ENCODE results near the gene PTPRH. TPM values are rescaled to one million over a fixed set of nuclear protein-coding genes. Genes with fewer than 3 reads are reported as not detected.

PTPRH gene, protein sequence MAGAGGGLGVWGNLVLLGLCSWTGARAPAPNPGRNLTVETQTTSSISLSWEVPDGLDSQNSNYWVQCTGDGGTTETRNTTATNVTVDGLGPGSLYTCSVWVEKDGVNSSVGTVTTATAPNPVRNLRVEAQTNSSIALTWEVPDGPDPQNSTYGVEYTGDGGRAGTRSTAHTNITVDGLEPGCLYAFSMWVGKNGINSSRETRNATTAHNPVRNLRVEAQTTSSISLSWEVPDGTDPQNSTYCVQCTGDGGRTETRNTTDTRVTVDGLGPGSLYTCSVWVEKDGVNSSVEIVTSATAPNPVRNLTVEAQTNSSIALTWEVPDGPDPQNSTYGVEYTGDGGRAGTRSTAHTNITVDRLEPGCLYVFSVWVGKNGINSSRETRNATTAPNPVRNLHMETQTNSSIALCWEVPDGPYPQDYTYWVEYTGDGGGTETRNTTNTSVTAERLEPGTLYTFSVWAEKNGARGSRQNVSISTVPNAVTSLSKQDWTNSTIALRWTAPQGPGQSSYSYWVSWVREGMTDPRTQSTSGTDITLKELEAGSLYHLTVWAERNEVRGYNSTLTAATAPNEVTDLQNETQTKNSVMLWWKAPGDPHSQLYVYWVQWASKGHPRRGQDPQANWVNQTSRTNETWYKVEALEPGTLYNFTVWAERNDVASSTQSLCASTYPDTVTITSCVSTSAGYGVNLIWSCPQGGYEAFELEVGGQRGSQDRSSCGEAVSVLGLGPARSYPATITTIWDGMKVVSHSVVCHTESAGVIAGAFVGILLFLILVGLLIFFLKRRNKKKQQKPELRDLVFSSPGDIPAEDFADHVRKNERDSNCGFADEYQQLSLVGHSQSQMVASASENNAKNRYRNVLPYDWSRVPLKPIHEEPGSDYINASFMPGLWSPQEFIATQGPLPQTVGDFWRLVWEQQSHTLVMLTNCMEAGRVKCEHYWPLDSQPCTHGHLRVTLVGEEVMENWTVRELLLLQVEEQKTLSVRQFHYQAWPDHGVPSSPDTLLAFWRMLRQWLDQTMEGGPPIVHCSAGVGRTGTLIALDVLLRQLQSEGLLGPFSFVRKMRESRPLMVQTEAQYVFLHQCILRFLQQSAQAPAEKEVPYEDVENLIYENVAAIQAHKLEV
- 0.86 and 1.1 TPM in 2 replicates for polyA plus RNA-seq (2012; rRNA removed)
- polyA plus RNA-seq (2012; cell fraction: cytosol; rRNA removed): 0.21 and 0.84 TPM in 2 replicates
- 1.5 and 1.9 TPM in 2 replicates for polyA plus RNA-seq (2012; cell fraction: nucleus; rRNA removed)

DNA sequence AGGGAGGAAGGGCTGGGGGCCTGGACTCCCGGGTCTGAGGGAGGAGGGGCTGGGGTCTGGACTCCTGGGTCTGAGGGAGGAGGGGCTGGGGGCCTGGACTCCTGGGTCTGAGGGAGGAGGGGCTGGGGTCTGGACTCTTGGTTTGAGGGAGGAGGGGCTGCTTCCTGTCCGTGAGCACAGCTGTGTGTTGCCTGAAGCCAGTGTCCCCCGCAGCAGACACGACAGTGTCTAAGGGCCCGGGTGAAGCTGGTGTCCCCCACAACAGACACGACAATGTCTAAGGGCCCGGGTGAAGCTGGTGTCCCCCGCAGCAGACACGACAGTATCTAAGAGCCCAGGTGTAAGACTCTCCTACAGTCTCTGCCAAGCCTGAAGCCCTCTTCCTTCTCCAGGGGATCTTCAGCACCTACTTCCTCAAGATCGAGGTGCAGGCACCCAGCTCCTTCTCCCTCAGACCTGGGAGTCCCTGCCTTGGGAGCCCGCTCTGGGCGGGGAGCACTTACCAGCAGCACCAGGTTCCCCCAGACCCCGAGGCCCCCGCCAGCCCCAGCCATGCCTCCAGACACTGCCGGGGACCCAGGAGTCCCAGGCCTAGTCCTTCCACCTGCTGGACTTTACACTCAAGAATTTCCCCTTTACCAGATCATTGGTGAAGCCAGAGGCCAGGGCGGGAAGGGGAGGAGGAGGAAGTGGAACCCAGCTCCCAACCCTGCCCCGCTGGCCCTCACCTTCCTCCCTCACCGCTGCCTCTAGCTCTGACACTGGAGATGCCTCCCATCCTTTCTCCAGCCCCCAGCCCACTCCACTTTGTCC, at the start of gene PTPRH:
PTPRH (minus strand) TSS at position 622 of the 813 bp plus-strand sequence; CDS start at position 554, 68 bp downstream.
- Histone ChIP-seq H3K4me2 (peak within 1 kb of the TSS; percentile 38), H3K9me2 (no peaks in the 10 kb centered on the region), H3K79me2 (ENCODE audit: insufficient read depth) (no peaks in the 10 kb centered on the region), H3K9ac (no peak within 1 kb of the TSS), H3K4me3 (ENCODE audit: low read depth in 2 of 2, low read length in 1 of 2) (no peak within 1 kb of the TSS), H2AFZ (ENCODE audit: low read depth) (no peak within 1 kb of the TSS), H3K36me3 (replicated peaks in 1 of 2; ENCODE audit: control insufficient read depth in 1 of 2, insufficient read depth in 2 of 2, low read length in 1 of 2) (no peaks in the 10 kb centered on the region), H3F3A (replicated peaks; ENCODE audit: insufficient read depth) (peaks cover 19% of the 10 kb centered on the region), H4K20me1 (ENCODE audit: insufficient read depth) (peaks cover 5% of the 10 kb centered on the region; the same call in 1 of the 2 replicates), H3K27me3 (ENCODE audit: insufficient read depth) (no peaks in the 10 kb centered on the region), H3K9me3 (no peaks in the 10 kb centered on the region), H3K27ac (ENCODE audit: low read depth in 2 of 2, low read length in 1 of 2) (peak within 1 kb of the TSS; percentile 23 to 63; a peak in 3 of 4 replicates), H3K4me1 (ENCODE audit: control insufficient read depth in 1 of 2, insufficient read depth in 2 of 2, low read depth in 1 of 2, low read length in 1 of 2) (peaks cover 20 to 23% of the 10 kb centered on the region in 2 experiments; a peak in 3 of 4 replicates)
- ChIA-PET CTCF (interaction anchor here (1.3 kb wide), 1 partner anchor 68 kb away, joined by 3 read pairs; no protein-coding TSS in a partner anchor), POLR2A (interaction anchor here (0.9 kb wide), 1 partner anchor 18 kb away, joined by 3 read pairs; no protein-coding TSS in a partner anchor)
- no peak for DNase-seq
- 79% methylated on average over 11 of the region's 18 CpGs for WGBS (ENCODE audit: low lambda C conversion rate)
- TF ChIP-seq NFIC (IDR thresholded peaks at IDR 0.05; ENCODE audit: borderline replicate concordance) (no peak), FOSL2 (IDR thresholded peaks at IDR 0.05; ENCODE audit: borderline replicate concordance, low read depth) (no peak), TCF12 (IDR thresholded peaks at IDR 0.05) (no peak), FOXJ3 (CRISPR knock-in tag; IDR thresholded peaks at IDR 0.05) (no peak), EZH2phosphoT487 (IDR thresholded peaks at IDR 0.05; ENCODE audit: borderline replicate concordance, low read depth) (no peak), RAD21 (IDR thresholded peaks at IDR 0.05; ENCODE audit: low read length) (no peak), RCOR1 (IDR thresholded peaks at IDR 0.05; ENCODE audit: low read length) (no peak), POLR2AphosphoS5 (IDR thresholded peaks at IDR 0.05; ENCODE audit: low read depth, low read length) (no peak), TAF1 (IDR thresholded peaks at IDR 0.05; ENCODE audit: borderline replicate concordance, low read depth, low read length) (no peak), MEF2A (IDR thresholded peaks at IDR 0.05; ENCODE audit: borderline replicate concordance, low read depth) (no peak), JUND (IDR thresholded peaks at IDR 0.05) (no peak), TEAD4 (IDR thresholded peaks at IDR 0.05; ENCODE audit: borderline replicate concordance, insufficient read depth) (no peak)
- TF ChIP-seq, protein P1, sequence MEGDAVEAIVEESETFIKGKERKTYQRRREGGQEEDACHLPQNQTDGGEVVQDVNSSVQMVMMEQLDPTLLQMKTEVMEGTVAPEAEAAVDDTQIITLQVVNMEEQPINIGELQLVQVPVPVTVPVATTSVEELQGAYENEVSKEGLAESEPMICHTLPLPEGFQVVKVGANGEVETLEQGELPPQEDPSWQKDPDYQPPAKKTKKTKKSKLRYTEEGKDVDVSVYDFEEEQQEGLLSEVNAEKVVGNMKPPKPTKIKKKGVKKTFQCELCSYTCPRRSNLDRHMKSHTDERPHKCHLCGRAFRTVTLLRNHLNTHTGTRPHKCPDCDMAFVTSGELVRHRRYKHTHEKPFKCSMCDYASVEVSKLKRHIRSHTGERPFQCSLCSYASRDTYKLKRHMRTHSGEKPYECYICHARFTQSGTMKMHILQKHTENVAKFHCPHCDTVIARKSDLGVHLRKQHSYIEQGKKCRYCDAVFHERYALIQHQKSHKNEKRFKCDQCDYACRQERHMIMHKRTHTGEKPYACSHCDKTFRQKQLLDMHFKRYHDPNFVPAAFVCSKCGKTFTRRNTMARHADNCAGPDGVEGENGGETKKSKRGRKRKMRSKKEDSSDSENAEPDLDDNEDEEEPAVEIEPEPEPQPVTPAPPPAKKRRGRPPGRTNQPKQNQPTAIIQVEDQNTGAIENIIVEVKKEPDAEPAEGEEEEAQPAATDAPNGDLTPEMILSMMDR (IDR thresholded peaks at IDR 0.05): no peak
- TF ChIP-seq, protein P2, sequence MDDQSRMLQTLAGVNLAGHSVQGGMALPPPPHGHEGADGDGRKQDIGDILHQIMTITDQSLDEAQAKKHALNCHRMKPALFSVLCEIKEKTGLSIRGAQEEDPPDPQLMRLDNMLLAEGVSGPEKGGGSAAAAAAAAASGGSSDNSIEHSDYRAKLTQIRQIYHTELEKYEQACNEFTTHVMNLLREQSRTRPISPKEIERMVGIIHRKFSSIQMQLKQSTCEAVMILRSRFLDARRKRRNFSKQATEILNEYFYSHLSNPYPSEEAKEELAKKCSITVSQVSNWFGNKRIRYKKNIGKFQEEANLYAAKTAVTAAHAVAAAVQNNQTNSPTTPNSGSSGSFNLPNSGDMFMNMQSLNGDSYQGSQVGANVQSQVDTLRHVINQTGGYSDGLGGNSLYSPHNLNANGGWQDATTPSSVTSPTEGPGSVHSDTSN (IDR thresholded peaks at IDR 0.05): no peak
- TF ChIP-seq, protein P3, sequence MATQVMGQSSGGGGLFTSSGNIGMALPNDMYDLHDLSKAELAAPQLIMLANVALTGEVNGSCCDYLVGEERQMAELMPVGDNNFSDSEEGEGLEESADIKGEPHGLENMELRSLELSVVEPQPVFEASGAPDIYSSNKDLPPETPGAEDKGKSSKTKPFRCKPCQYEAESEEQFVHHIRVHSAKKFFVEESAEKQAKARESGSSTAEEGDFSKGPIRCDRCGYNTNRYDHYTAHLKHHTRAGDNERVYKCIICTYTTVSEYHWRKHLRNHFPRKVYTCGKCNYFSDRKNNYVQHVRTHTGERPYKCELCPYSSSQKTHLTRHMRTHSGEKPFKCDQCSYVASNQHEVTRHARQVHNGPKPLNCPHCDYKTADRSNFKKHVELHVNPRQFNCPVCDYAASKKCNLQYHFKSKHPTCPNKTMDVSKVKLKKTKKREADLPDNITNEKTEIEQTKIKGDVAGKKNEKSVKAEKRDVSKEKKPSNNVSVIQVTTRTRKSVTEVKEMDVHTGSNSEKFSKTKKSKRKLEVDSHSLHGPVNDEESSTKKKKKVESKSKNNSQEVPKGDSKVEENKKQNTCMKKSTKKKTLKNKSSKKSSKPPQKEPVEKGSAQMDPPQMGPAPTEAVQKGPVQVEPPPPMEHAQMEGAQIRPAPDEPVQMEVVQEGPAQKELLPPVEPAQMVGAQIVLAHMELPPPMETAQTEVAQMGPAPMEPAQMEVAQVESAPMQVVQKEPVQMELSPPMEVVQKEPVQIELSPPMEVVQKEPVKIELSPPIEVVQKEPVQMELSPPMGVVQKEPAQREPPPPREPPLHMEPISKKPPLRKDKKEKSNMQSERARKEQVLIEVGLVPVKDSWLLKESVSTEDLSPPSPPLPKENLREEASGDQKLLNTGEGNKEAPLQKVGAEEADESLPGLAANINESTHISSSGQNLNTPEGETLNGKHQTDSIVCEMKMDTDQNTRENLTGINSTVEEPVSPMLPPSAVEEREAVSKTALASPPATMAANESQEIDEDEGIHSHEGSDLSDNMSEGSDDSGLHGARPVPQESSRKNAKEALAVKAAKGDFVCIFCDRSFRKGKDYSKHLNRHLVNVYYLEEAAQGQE (IDR thresholded peaks at IDR 0.05; ENCODE audit: low read depth, low read length): no peak
- TF ChIP-seq, protein P4, sequence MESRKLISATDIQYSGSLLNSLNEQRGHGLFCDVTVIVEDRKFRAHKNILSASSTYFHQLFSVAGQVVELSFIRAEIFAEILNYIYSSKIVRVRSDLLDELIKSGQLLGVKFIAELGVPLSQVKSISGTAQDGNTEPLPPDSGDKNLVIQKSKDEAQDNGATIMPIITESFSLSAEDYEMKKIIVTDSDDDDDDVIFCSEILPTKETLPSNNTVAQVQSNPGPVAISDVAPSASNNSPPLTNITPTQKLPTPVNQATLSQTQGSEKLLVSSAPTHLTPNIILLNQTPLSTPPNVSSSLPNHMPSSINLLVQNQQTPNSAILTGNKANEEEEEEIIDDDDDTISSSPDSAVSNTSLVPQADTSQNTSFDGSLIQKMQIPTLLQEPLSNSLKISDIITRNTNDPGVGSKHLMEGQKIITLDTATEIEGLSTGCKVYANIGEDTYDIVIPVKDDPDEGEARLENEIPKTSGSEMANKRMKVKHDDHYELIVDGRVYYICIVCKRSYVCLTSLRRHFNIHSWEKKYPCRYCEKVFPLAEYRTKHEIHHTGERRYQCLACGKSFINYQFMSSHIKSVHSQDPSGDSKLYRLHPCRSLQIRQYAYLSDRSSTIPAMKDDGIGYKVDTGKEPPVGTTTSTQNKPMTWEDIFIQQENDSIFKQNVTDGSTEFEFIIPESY (IDR thresholded peaks at IDR 0.05; ENCODE audit: borderline replicate concordance, low read depth): no peak
- TF ChIP-seq, protein P5, sequence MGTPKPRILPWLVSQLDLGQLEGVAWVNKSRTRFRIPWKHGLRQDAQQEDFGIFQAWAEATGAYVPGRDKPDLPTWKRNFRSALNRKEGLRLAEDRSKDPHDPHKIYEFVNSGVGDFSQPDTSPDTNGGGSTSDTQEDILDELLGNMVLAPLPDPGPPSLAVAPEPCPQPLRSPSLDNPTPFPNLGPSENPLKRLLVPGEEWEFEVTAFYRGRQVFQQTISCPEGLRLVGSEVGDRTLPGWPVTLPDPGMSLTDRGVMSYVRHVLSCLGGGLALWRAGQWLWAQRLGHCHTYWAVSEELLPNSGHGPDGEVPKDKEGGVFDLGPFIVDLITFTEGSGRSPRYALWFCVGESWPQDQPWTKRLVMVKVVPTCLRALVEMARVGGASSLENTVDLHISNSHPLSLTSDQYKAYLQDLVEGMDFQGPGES (IDR thresholded peaks at IDR 0.05; ENCODE audit: low read depth, low read length): no peak

Measured in SK-N-SH (cell line).